Skeletal muscle tissue (tissue), 4 donors: ENCODE data around the gene MYO16. TPM values are rescaled to one million over a fixed set of nuclear protein-coding genes. Genes with fewer than 3 reads are reported as not detected.

ENCODE experiments used
- H3K27ac ChIP-seq: one replicate; pipeline ENCODE4 v1.7.0; 2013; ENCODE audit warnings: mild to moderate bottlenecking, low read depth, low read length, inconsistent platforms
- H3K27me3 ChIP-seq, 3 donors: one replicate each; pipeline ENCODE4 v1.7.0; 2013; ENCODE audit warnings: low read length in 3 of 3; ENCODE audit not compliant: control insufficient read depth in 3 of 3, insufficient read depth in 3 of 3
- H3K36me3 ChIP-seq, 3 donors: one replicate each; pipeline ENCODE4 v1.7.0; 2013; ENCODE audit warnings: low read length in 3 of 3; ENCODE audit not compliant: control insufficient read depth in 3 of 3, insufficient read depth in 3 of 3
- H3K4me1 ChIP-seq, 3 donors: one replicate each; pipeline ENCODE4 v1.7.0; 2013; ENCODE audit warnings: low read length in 3 of 3, mild to moderate bottlenecking in 3 of 3; ENCODE audit not compliant: control insufficient read depth in 3 of 3, insufficient read depth in 3 of 3
- H3K4me3 ChIP-seq, 3 donors: one replicate each; pipeline ENCODE4 v1.7.0; 2013; ENCODE audit warnings: low read length in 3 of 3
- H3K9ac ChIP-seq, 3 donors: one replicate each; pipeline ENCODE4 v1.7.0; 2013; ENCODE audit warnings: low read length in 3 of 3, mild to moderate bottlenecking in 3 of 3, moderate library complexity in 2 of 3, low read depth in 1 of 3
- H3K9me3 ChIP-seq, 3 donors: one replicate each; pipeline ENCODE4 v1.7.0; 2013; ENCODE audit warnings: low read length in 3 of 3; ENCODE audit not compliant: control insufficient read depth in 3 of 3
- total RNA-seq: library from RNA; depleted of rRNA; stranded (reverse); fragments of >200 nt; gene quantifications from one replicate; pipeline ENCODE4 v1.2.3, GENCODE V29; 2014
- donor health status: Osteomylitis.

The MYO16 gene
- total RNA-seq, 1 donor from 2014 or later: 43.8 TPM

DNA sequence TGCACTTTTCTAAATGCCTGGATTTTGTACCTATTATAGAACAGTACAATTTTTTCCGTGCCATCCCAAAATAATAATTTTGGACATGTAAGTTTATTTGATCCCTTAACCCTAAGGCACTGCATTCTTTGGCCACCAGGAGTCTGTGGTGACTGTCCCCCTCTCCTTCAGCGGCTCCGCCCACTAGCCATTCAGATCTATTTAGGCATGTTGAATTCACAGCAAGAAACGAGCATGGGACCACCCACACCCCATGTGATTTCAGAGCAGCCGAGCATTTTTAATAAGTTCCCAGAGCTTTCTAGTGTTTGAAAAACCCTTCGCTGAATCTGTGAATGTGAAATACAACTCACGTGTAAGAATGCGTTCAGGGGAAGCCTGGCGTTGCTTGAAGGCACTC lies 567.5 kb downstream of the MYO16 start:
- Histone ChIP-seq H3K36me3 (no peaks in the 10 kb centered on the region), H3K27ac (no peak overlapping the region), H3K4me1 (peaks cover 0 to 2% (median 0%) of the 10 kb centered on the region in 3 donors), H3K9ac (no peak overlapping the region), H3K4me3 (no peak overlapping the region), H3K27me3 (no peaks in the 10 kb centered on the region), H3K9me3 (no peaks in the 10 kb centered on the region)

DNA sequence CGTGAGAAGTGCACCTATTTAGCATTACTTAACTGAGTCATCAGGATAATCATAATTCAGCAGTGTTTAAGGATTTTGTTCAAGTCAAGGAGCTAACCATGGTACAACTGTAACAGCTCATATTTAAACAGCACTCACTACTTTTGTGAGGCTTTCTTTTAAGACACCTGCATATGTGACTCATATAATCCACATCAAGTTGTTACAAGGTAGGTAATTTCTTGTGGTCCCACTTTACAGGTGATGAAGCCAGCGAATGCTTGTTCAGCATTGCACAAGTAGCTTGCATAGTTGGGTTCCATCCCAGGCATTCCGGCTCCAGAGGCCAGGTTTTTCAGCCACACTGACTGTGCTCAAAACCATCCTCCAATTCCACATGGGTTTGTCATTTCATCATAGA lies 569.2 kb downstream of the MYO16 start:
- no peak overlapping the region for H3K4me3 ChIP-seq
- no peaks in the 10 kb centered on the region for H3K36me3 ChIP-seq
- no peak overlapping the region for H3K9ac ChIP-seq
- H3K9me3 ChIP-seq: no peaks in the 10 kb centered on the region
- no peaks in the 10 kb centered on the region for H3K27me3 ChIP-seq
- peaks cover 0 to 2% (median 0%) of the 10 kb centered on the region in 3 donors for H3K4me1 ChIP-seq
- no peak overlapping the region for H3K27ac ChIP-seq

DNA sequence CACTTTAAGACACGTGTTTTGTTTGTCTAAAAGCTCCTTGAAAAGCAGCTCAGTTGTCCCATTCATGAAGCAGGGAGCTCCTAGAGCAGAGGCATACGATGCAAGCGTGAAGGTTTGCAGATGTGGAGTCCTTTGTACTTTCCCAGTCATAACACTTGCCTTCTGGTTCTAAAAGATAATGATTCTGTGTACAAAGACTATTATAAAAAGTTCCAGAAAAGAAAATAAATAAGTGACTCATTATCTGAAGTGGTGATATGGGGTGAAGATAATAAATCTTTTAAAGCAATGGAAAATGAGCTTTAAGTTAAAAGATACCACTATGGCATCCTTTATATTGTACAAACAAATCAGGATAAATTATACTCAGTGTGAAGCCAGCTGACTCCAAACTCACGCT lies 569.9 kb downstream of the MYO16 start:
- Histone ChIP-seq H3K4me3 (no peak overlapping the region), H3K27ac (no peak overlapping the region), H3K27me3 (no peaks in the 10 kb centered on the region), H3K36me3 (no peaks in the 10 kb centered on the region), H3K9ac (no peak overlapping the region), H3K9me3 (no peaks in the 10 kb centered on the region), H3K4me1 (peaks cover 0 to 2% (median 0%) of the 10 kb centered on the region in 3 donors)

DNA sequence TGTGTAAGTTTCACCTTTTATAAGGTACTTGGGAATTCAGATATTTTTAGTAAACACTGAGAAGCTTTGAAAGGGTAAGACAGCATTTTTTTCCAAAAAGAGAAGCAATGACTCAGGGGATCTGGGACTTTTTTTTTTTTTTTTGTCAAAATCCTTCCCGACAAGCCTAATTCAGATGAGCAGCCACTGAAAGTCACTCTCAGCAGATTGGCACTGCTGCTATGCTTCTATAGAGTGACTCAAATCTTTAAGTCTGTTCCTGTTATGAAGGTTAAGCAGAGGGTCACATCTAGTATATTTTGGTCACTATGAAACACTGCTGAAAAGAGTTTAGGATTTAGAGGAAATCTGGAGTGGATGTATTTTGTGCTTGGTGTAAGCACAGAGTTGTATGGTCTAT lies 571.1 kb downstream of the MYO16 start:
- Histone ChIP-seq H3K9ac (no peak overlapping the region), H3K27me3 (no peaks in the 10 kb centered on the region), H3K36me3 (no peaks in the 10 kb centered on the region), H3K4me3 (no peak overlapping the region), H3K9me3 (no peaks in the 10 kb centered on the region), H3K4me1 (peaks cover 0 to 2% (median 0%) of the 10 kb centered on the region in 3 donors), H3K27ac (no peak overlapping the region)

DNA sequence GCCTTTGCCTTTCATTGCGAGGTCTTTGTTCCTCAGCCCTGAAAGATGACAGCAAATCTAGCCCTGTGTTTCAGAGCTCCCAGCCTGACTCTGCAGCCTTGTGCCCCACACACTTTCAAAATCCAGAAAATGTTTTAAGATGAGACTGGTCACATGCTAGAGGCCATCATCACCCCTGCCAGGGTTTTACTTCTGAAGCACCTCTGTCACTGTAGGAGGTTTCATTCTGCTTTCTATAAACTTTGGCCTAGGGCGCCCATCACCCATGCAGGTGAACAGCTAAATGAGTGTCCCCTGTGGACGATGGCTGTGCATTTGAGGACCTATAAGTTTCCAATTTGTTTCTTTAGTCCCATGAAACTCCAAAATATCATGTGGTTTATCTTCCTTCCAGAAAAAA lies 574.2 kb downstream of the MYO16 start:
- Histone ChIP-seq H3K27ac (no peak overlapping the region), H3K36me3 (no peaks in the 10 kb centered on the region), H3K9me3 (no peaks in the 10 kb centered on the region), H3K27me3 (no peaks in the 10 kb centered on the region), H3K9ac (no peak overlapping the region), H3K4me3 (no peak overlapping the region), H3K4me1 (peaks cover 0 to 2% (median 0%) of the 10 kb centered on the region in 3 donors)

DNA sequence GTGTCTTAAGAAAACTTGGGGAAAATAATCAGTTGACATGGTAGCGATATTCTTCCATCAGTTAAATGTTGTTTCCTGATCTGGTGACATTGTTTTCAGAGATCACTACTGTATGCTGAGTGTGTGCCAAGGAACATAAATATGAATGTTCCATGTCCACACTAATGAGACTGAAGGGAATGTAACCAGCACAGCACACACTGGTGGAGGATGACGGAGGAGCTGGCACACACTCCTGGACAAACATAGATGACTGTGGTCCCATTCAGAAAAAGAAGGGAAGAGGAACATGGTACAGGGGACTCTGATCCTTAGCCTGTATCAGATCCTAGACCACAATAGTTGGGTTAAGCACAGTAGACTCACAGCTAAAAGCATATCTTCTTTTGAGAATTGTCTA lies 574.8 kb downstream of the MYO16 start:
- Histone ChIP-seq H3K9me3 (no peaks in the 10 kb centered on the region), H3K4me1 (no peaks in the 10 kb centered on the region), H3K4me3 (no peak overlapping the region), H3K27me3 (no peaks in the 10 kb centered on the region), H3K36me3 (no peaks in the 10 kb centered on the region), H3K9ac (no peak overlapping the region), H3K27ac (no peak overlapping the region)

DNA sequence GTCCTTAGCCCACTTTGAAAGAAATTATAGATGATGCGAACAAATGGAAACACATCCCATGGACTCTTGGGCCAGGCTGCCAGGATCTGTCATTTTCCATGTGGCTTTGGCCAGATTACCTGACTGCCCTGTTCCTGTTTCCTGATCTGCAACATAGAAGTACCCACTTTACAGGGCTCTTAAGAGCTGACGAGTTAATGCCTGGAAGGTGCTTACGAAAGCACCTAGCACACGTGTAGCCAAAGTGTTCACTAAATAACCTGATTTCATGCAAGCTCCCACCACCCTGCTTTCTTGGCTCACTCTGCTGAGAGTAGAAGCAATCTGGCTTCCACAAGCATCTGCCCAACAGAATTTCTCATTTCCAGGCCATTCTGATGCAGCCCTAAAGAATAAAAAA lies 575.2 kb downstream of the MYO16 start:
- no peaks in the 10 kb centered on the region for H3K27me3 ChIP-seq
- H3K27ac ChIP-seq: no peak overlapping the region

DNA sequence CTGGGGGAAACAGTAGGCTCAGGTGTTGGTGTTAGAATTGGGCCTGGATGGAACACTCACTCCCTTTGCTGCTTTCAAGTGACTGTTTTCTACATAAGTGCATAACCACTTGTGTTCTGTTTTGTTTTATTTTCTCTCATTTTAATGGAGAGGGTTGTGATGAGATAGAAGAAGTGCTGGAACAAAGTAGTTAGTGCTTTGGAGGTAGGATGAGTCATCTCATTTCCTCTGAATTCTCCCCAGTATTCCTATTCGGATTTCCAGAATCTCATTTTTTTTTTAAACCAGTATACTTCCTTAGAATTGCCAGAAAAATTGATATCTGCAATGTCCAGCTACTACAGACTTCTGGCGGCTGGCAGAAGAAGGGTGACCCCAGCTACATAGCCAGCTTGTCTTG lies 575.9 kb downstream of the MYO16 start:
- Histone ChIP-seq H3K27ac (no peak overlapping the region), H3K9me3 (no peaks in the 10 kb centered on the region), H3K4me3 (no peak overlapping the region), H3K9ac (no peak overlapping the region), H3K27me3 (no peaks in the 10 kb centered on the region), H3K4me1 (no peaks in the 10 kb centered on the region), H3K36me3 (no peaks in the 10 kb centered on the region)

More for the DNA sequence above, 575.2 kb downstream of the MYO16 start:
- Histone ChIP-seq H3K9ac (no peak overlapping the region), H3K9me3 (no peaks in the 10 kb centered on the region), H3K4me3 (no peak overlapping the region), H3K36me3 (no peaks in the 10 kb centered on the region), H3K4me1 (no peaks in the 10 kb centered on the region)

DNA sequence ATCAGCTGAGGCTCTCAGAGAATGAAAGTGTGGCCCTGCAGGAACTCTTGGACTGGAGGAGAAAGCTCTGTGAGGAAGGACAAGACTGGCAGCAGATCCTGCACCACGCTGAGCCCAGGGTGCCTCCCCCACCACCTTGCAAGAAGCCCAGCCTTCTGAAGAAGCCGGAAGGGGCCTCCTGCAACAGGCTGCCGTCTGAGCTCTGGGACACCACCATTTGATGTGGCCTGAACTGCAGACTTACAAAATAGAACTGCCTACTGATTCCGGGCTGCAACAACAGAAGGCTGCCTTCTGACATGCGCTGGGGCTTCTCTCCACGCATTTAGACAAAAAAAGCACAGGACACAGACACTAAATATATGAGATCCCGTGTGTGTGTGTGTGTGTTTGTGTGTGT lies 577.2 kb downstream of the MYO16 start:
- no peaks in the 10 kb centered on the region for H3K9me3 ChIP-seq
- H3K27me3 ChIP-seq: no peaks in the 10 kb centered on the region
- no peaks in the 10 kb centered on the region for H3K36me3 ChIP-seq
- no peak overlapping the region for H3K9ac ChIP-seq
- H3K27ac ChIP-seq: no peak overlapping the region
- no peaks in the 10 kb centered on the region for H3K4me1 ChIP-seq
- no peak overlapping the region for H3K4me3 ChIP-seq

DNA sequence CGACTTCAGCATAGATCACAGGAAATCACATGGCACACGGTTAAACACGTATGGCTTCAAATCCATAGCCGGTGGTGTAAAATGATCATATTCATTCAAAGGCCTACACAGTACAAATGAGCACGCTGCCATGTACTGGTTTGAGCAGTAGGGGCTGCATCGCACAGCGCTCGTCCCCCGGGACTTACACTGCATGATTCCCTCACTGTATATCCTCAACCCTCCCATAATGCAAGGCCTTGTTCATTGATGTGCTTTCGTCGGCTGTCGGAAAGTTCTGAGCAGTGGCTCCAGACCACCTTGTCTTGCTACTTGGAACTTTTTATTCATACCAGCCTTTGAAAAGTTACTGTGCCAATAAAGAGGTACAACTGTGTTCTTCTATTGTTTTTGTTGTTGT lies 578.2 kb downstream of the MYO16 start:
- no peaks in the 10 kb centered on the region for H3K27me3 ChIP-seq
- peak overlapping the region in 1 of 3 donors; percentile 6 for H3K4me3 ChIP-seq
- H3K4me1 ChIP-seq: no peaks in the 10 kb centered on the region
- H3K36me3 ChIP-seq: no peaks in the 10 kb centered on the region
- no peak overlapping the region for H3K27ac ChIP-seq
- no peak overlapping the region for H3K9ac ChIP-seq
- no peaks in the 10 kb centered on the region for H3K9me3 ChIP-seq

DNA sequence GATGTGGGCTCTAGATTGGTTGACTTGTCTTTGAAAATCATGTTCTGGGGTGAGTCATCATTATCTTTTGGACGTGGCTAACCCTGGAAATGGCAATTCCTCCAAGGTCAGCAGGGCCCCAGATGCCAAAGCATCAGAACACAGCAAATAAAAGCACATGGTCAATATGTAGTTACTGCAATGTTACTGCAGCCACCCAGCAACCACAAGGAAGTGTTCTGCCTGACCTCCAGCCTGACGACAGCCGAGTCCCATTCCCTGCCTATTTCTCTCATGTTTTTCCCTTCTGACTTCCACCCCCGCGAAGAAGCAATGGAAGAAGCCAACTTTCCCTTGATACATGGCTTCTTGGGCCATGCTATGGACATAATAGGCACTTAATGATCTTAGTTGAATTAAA lies 579.1 kb downstream of the MYO16 start:
- no peaks in the 10 kb centered on the region for H3K27me3 ChIP-seq
- no peaks in the 10 kb centered on the region for H3K4me1 ChIP-seq
- no peak overlapping the region for H3K9ac ChIP-seq
- no peak overlapping the region for H3K27ac ChIP-seq
- H3K9me3 ChIP-seq: no peaks in the 10 kb centered on the region
- no peak overlapping the region for H3K4me3 ChIP-seq
- no peaks in the 10 kb centered on the region for H3K36me3 ChIP-seq
